GM12878 (cell line): ENCODE results near the gene KITLG.

Source experiments
- EED ChIP-seq: sonication (generic); IDR thresholded peaks from 2 replicates; pipeline ENCODE4 v1.6.1; 2016; ENCODE audit warnings: antibody characterized with exemption, low read depth
- EP300 ChIP-seq, 2 experiments: fragments of 150-350 bp in 1 of 2; IDR thresholded peaks; 2 replicates each; pipeline ENCODE4 v1.6.1; 2011 to 2012; ENCODE audit warnings: low read depth in 2 of 2, low read length in 2 of 2, borderline replicate concordance in 1 of 2, improper control_type of control experiment in 1 of 2, inconsistent platforms in 1 of 2; ENCODE audit not compliant: control insufficient read depth in 1 of 2
- EZH2 ChIP-seq: IDR thresholded peaks from 2 replicates; pipeline ENCODE4 v1.6.1; 2012; ENCODE audit warnings: low read depth, mild to moderate bottlenecking, control low read depth, inconsistent platforms, low read length, borderline replicate concordance; ENCODE audit not compliant: control insufficient read depth
- RCOR1 ChIP-seq: conservative IDR thresholded peaks from 2 replicates; pipeline ENCODE4 v1.6.1; 2012; ENCODE audit warnings: low read depth, low read length, improper control_type of control experiment
- YY1 ChIP-seq: IDR thresholded peaks from 2 replicates; pipeline ENCODE4 v1.6.1; 2011; ENCODE audit warnings: low read depth, mild to moderate bottlenecking, low read length
- ZZZ3 ChIP-seq: IDR thresholded peaks from 2 replicates; pipeline ENCODE4 v1.6.1; 2011; ENCODE audit warnings: low read depth; ENCODE audit not compliant: control insufficient read depth, insufficient read length

DNA sequence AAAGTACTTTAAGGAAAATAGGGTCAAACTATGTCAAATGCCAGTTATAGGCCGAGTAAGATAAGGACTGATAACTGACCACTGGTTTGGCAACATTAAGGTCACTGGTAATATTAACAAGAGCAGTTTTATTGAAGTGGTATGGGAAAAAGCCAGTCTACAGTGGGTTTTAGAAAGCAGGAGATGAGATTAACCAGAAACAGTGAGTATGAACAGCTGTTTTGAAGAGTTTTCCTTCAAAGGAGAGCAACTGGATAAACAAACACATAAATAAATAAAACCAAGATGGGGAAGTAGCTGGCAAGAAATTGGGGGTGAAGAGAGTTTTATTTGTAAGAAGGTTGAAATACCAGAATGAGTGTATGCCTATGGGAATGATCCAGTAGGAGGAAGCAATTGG, 30.3 kb downstream of the KITLG start:
- TF ChIP-seq EED (no peak), ZZZ3 (no peak), YY1 (no peak), EZH2 (no peak), RCOR1 (no peak), EP300 (IDR thresholded peaks at IDR 0.05; ENCODE audit: borderline replicate concordance in 1 of 2, control insufficient read depth in 1 of 2, low read depth in 2 of 2, low read length in 2 of 2) (no peak)
